Loucy (cell line): ENCODE measurements around the gene NMBR.
"Not testable (repeated sequence)": the region's sequence is repeated elsewhere in the genome, so short reads cannot be mapped to it uniquely, and the experiment has no call there.

ENCODE experiments used
- CTCF ChIP-seq: fragments of 200-600 bp; sonication (generic); conservative IDR thresholded peaks from 2 replicates; pipeline ENCODE4 v1.5.1; 2014; ENCODE audit warnings: mild to moderate bottlenecking, antibody characterized with exemption, low read length
- EZH2phosphoT487 ChIP-seq: fragments of 200-600 bp; IDR thresholded peaks from 2 replicates; pipeline ENCODE4 v1.6.1; 2018; ENCODE audit warnings: antibody characterized with exemption, mild to moderate bottlenecking, moderate library complexity, borderline replicate concordance

DNA sequence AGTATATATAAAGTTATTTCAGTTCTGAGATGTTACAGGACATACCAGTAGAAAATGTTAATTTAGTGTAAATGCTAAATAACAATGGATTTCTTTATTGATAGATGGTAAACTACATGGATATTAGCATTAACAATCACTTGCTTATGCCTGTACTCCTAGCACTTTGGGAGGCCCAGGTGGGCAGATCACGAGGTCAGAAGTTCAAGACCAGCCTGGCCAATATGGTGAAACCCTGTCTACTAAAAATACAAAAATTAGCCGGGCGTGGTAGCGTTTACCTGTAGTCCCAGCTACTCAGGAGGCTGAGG is 9.8 kb upstream of the NMBR start:
- not testable (repeated sequence) for TF ChIP-seq CTCF, EZH2phosphoT487
